Spleen (tissue), 11 donors: ENCODE data around the gene MOB1B. TPM values are rescaled to one million over a fixed set of nuclear protein-coding genes. Genes with fewer than 3 reads are reported as not detected.

ENCODE experiments used
- DNase-seq: peaks from one replicate; pipeline ENCODE4 v3.0.0-alpha.2; 2020
- H3K27ac ChIP-seq, 8 donors: fragments of 200-600 bp; sonication (generic) in 7 of 8; 1 replicate in 4 of 8; 2 replicates in 4 of 8; pipeline versions ENCODE4 v1.5.0 to v1.8.0; 2016 to 2021; ENCODE audit warnings: inconsistent platforms in 4 of 8, mild to moderate bottlenecking in 4 of 8, moderate library complexity in 1 of 8
- H3K27me3 ChIP-seq, 7 donors: fragments of 200-600 bp; sonication (generic) in 6 of 7; replicated peaks in 1 of 7; 1 replicate in 4 of 7; 2 replicates in 3 of 7; pipeline versions ENCODE4 v1.5.0 to v1.8.0; 2016 to 2021; ENCODE audit warnings: inconsistent platforms in 3 of 7, mild to moderate bottlenecking in 1 of 7
- H3K36me3 ChIP-seq, 6 donors: fragments of 200-600 bp; sonication (generic) in 5 of 6; 1 replicate in 4 of 6; 2 replicates in 2 of 6; pipeline versions ENCODE4 v1.5.0 to v1.8.0; 2016 to 2021; ENCODE audit warnings: inconsistent platforms in 2 of 6
- H3K4me1 ChIP-seq, 6 donors: fragments of 200-600 bp; sonication (generic) in 5 of 6; 1 replicate in 3 of 6; 2 replicates in 3 of 6; pipeline versions ENCODE4 v1.5.0 to v1.8.0; 2016 to 2021; ENCODE audit warnings: inconsistent platforms in 3 of 6
- H3K4me3 ChIP-seq, 8 donors: fragments of 200-600 bp; sonication (generic) in 7 of 8; 1 replicate in 4 of 8; 2 replicates in 4 of 8; pipeline versions ENCODE4 v1.5.0 to v1.8.0; 2016 to 2021; ENCODE audit warnings: inconsistent platforms in 4 of 8, mild to moderate bottlenecking in 4 of 8, moderate library complexity in 2 of 8
- H3K9me3 ChIP-seq, 8 donors: fragments of 200-600 bp; sonication (generic) in 7 of 8; 1 replicate in 4 of 8; 2 replicates in 4 of 8; pipeline versions ENCODE4 v1.5.0 to v1.8.0; 2016 to 2021; ENCODE audit warnings: inconsistent platforms in 4 of 8
- POLR2A ChIP-seq, 3 donors: fragments of 450-650 bp; IDR thresholded peaks; one replicate each; pipeline ENCODE4 v1.5.1; 2017; ENCODE audit warnings: antibody characterized with exemption in 3 of 3, mild to moderate bottlenecking in 1 of 3
- POLR2AphosphoS5 ChIP-seq, 3 donors: sonication (generic); formaldehyde crosslinking; IDR thresholded peaks; one replicate each; pipeline ENCODE4 v1.5.1; 2017; ENCODE audit warnings: antibody characterized with exemption in 3 of 3
- WGBS, 5 donors: extraction: QIAGEN DNeasy Blood & Tissue Kit in 3 of 5; methylation state at CpG; one replicate each; pipeline versions ENCODE4 v1.1.5 to v1.1.7; 2013 to 2018; 5-methylcytosine and 5-hydroxymethylcytosine counted together
- intact Hi-C: fragments of 100-400 bp; cut with DNase I; formaldehyde crosslinking; loops from one replicate; pipeline ENCODE4 v1.15.0; 2023; ENCODE audit warnings: low total_unique reads
- polyA plus RNA-seq, 3 donors: library from polyadenylated mRNA; stranded (reverse); fragments of 200-250 nt; gene quantifications; one replicate each; pipeline ENCODE4 v1.2.1, GENCODE V29; 2013
- total RNA-seq, 7 donors: library from RNA; depleted of rRNA in 3 of 7; stranded (reverse); fragments of >200 nt in 3 of 7; fragmentation: NEBNext Ultra II Directional in 4 of 7; extraction: Animal tissue kit (Norgen Biotek cat#: 25700) in 4 of 7; gene quantifications; one replicate each; pipeline versions ENCODE4 v1.1.0 to v1.2.1, GENCODE V29; 2016 to 2021
- TF ChIP-seq, protein P1 (sequence below), 11 experiments: fragments of 200-600 bp in 7 of 11; fragments of 450-650 bp in 4 of 11; sonication (generic) in 4 of 11; IDR thresholded peaks in 8 of 11; conservative IDR thresholded peaks in 3 of 11; 1 replicate in 7 of 11; 2 replicates in 4 of 11; pipeline versions ENCODE4 v1.4.0 to v1.8.0; 2016 to 2021; ENCODE audit warnings: antibody characterized with exemption in 11 of 11, inconsistent platforms in 4 of 11, mild to moderate bottlenecking in 1 of 11
- donor health status: healthy with polysubstance abuse.
- donor health status: DM: no; HTN: no; CAD: no; lungs with moderate emphysema.
- donor health status: DM: no; HTN: no; CAD: no.
- donor health status: Bipolar disorder and iron deficiency.
- donor health status: healthy.
- donor health status: DM: no; HTN: no; CAD: no.
- donor health status: DM: yes; HTN: yes; CAD: no.

The MOB1B gene
- total and polyA plus RNA-seq, 10 donors: 3.5 to 29.6 (median 22.7) TPM

DNA sequence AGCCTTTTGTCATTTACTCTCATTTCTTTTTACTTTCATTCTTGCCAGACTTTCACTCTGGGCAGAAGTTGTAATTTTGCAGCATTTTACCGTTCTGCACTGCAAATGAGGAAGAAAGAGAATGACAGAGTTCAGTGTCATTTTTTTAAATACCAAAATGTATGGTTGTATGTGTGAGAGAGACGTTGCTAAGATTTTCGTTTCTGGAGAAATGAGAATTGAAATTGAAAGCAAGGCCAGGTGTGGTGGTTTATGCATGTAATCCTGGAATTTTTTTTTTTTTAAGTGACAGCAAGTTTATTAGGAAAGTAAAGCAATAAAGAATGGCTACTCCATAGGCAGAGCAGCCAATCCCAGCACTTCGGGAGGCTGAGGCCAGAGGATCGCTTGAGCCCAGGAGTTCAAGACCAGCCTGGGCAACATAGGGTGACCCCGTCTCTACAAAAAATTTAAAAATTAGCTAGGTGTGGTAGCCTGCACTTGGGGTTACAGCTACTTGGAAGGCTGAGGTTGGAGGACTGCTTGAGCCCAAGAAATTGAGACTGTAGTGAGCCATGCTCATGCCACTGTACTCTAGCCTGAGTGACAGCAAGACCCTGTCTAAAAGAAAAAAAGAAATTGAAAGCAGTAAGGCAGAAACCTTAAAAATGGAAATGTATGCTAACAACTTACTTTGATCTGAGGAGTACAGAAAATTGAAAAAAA, 104.2 kb downstream of the MOB1B start:
- TF ChIP-seq, protein P1, sequence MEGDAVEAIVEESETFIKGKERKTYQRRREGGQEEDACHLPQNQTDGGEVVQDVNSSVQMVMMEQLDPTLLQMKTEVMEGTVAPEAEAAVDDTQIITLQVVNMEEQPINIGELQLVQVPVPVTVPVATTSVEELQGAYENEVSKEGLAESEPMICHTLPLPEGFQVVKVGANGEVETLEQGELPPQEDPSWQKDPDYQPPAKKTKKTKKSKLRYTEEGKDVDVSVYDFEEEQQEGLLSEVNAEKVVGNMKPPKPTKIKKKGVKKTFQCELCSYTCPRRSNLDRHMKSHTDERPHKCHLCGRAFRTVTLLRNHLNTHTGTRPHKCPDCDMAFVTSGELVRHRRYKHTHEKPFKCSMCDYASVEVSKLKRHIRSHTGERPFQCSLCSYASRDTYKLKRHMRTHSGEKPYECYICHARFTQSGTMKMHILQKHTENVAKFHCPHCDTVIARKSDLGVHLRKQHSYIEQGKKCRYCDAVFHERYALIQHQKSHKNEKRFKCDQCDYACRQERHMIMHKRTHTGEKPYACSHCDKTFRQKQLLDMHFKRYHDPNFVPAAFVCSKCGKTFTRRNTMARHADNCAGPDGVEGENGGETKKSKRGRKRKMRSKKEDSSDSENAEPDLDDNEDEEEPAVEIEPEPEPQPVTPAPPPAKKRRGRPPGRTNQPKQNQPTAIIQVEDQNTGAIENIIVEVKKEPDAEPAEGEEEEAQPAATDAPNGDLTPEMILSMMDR (IDR thresholded peaks at IDR 0.05 in 8 of 11, conservative IDR thresholded peaks at IDR 0.05 in 3 of 11): no peak
- no peak for TF ChIP-seq POLR2AphosphoS5 (IDR thresholded peaks at IDR 0.05)
- no peak for TF ChIP-seq POLR2A (IDR thresholded peaks at IDR 0.05)
- intact Hi-C loops: loop anchor here (10.0 kb wide), 1 partner anchor 162 kb away; no protein-coding TSS in a partner anchor
- WGBS, 5 donors: 54 to 62% (median 57%) methylated on average over 6 of the region's 6 CpGs

DNA sequence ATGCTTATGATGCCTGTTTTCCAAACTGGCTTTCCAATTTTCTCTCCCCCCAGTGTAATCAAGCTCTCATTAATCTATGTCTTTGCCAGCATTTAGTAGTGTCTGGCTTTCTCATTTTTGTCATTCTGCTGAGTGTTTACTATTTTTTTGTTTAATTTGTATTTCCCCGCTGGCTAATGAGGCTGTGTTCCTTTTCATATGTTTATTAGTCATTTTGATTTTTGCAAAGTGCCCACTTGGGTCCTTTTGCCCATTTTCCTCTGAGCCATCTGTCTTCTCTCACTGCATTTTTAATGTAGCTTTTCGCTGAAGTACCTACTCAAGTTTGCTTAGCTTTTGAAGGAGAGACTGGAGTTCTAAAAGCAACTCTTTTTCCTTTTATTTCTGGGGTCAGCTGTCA, 106.0 kb downstream of the MOB1B start:
- intact Hi-C loops: loop anchor here (10.0 kb wide), 1 partner anchor 163 kb away; no protein-coding TSS in a partner anchor
- Histone ChIP-seq H3K4me1 (peaks cover 24 to 81% (median 56%) of the 10 kb centered on the region in 6 donors), H3K27me3 (no peaks in the 10 kb centered on the region), H3K36me3 (peaks cover 0 to 39% (median 2%) of the 10 kb centered on the region in 6 donors), H3K27ac (peak overlapping the region in 1 of 8 donors; percentile 8), H3K9me3 (no peaks in the 10 kb centered on the region), H3K4me3 (no peak overlapping the region)
- 95 to 99% (median 96%) methylated on average over 2 of the region's 2 CpGs for WGBS, 5 donors
- no peak for DNase-seq
- no peak for TF ChIP-seq POLR2AphosphoS5 (IDR thresholded peaks at IDR 0.05)
- TF ChIP-seq, protein P1 (IDR thresholded peaks at IDR 0.05 in 8 of 11, conservative IDR thresholded peaks at IDR 0.05 in 3 of 11): no peak
- TF ChIP-seq POLR2A (IDR thresholded peaks at IDR 0.05): no peak

More for the DNA sequence above, 104.2 kb downstream of the MOB1B start:
- peaks cover 0 to 31% (median 0%) of the 10 kb centered on the region in 6 donors for H3K36me3 ChIP-seq
- H3K4me1 ChIP-seq: peaks cover 26 to 98% (median 67%) of the 10 kb centered on the region in 6 donors
- no peaks in the 10 kb centered on the region for H3K27me3 ChIP-seq
- peak overlapping the region in 1 of 8 donors; percentile 8 for H3K4me3 ChIP-seq
- H3K27ac ChIP-seq: peak overlapping the region in 7 of 8 donors; percentile 2 to 85 (median 64)
- DNase-seq: no peak
- no peaks in the 10 kb centered on the region for H3K9me3 ChIP-seq

DNA sequence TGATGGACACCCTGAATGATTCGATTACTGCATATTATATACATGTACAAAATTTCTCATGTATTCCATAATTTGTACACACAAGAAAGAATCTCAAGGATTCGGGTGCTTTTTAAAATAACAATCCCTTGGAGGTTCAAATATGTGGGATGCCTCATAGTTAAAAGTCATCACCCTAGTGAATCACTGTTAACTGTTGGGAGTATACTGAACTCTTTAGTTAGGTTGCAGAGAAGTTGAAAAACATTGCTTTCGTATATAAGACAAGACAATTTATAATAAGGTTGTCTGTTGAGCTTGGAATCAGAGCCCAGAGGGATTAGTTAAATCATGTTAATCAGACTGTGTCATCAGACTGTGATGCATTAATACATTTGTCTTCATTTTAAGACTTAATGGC, 106.9 kb downstream of the MOB1B start:
- TF ChIP-seq POLR2A (IDR thresholded peaks at IDR 0.05) (no peak), POLR2AphosphoS5 (IDR thresholded peaks at IDR 0.05) (no peak)
- TF ChIP-seq, protein P1 (IDR thresholded peaks at IDR 0.05 in 8 of 11, conservative IDR thresholded peaks at IDR 0.05 in 3 of 11): no peak
- no peak for DNase-seq
- WGBS, 5 donors: 79 to 87% (median 85%) methylated on average over 3 of the region's 3 CpGs
- H3K27ac ChIP-seq: peak overlapping the region in 1 of 8 donors; percentile 8
- peaks cover 0 to 37% (median 2%) of the 10 kb centered on the region in 6 donors for H3K36me3 ChIP-seq
- no peak overlapping the region for H3K4me3 ChIP-seq
- intact Hi-C loops: loop anchor here (10.0 kb wide), 1 partner anchor 164 kb away; no protein-coding TSS in a partner anchor
- H3K9me3 ChIP-seq: no peaks in the 10 kb centered on the region
- H3K27me3 ChIP-seq: no peaks in the 10 kb centered on the region
- H3K4me1 ChIP-seq: peaks cover 21 to 73% (median 48%) of the 10 kb centered on the region in 6 donors
